Measurements from ENCODE around the gene SLC7A6OS.

SLC7A6OS gene

DNA sequence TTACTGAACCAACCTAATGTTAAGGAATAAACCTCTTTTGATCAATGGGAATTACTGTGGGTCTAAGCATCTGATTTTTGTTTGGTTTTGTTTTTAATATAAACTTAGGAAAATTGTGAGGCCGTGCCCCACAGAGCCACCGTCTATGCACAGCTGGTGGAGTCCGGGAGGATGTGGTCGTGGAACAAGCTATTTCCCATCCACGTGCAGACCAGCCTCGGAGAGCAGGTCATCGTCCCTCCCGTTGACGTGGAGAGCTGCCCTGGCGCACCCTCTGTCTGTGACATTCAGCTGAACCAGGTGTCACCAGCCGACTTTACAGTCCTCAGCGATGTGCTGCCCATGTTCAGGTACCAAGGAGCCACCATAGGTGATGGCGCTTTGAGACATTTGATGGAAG, 28.5 kb upstream of the SLC7A6OS start:
- Histone ChIP-seq H3K4me3 (replicated peaks; ENCODE audit: insufficient read depth, low read length) (no peak overlapping the region), H3K27ac (replicated peaks) (no peak overlapping the region), H3K27me3 (ENCODE audit: insufficient read depth, poor library complexity, severe bottlenecking) (no peaks in the 10 kb centered on the region)
- TF ChIP-seq GABPA (IDR thresholded peaks at IDR 0.05; ENCODE audit: low read depth) (no peak), POLR2AphosphoS5 (IDR thresholded peaks at IDR 0.05; ENCODE audit: low read depth) (no peak), SPI1 (IDR thresholded peaks at IDR 0.05; ENCODE audit: borderline replicate concordance, low read depth) (no peak)
- TF ChIP-seq, protein P1, sequence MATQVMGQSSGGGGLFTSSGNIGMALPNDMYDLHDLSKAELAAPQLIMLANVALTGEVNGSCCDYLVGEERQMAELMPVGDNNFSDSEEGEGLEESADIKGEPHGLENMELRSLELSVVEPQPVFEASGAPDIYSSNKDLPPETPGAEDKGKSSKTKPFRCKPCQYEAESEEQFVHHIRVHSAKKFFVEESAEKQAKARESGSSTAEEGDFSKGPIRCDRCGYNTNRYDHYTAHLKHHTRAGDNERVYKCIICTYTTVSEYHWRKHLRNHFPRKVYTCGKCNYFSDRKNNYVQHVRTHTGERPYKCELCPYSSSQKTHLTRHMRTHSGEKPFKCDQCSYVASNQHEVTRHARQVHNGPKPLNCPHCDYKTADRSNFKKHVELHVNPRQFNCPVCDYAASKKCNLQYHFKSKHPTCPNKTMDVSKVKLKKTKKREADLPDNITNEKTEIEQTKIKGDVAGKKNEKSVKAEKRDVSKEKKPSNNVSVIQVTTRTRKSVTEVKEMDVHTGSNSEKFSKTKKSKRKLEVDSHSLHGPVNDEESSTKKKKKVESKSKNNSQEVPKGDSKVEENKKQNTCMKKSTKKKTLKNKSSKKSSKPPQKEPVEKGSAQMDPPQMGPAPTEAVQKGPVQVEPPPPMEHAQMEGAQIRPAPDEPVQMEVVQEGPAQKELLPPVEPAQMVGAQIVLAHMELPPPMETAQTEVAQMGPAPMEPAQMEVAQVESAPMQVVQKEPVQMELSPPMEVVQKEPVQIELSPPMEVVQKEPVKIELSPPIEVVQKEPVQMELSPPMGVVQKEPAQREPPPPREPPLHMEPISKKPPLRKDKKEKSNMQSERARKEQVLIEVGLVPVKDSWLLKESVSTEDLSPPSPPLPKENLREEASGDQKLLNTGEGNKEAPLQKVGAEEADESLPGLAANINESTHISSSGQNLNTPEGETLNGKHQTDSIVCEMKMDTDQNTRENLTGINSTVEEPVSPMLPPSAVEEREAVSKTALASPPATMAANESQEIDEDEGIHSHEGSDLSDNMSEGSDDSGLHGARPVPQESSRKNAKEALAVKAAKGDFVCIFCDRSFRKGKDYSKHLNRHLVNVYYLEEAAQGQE (IDR thresholded peaks at IDR 0.05; ENCODE audit: insufficient replicate concordance, low read depth) = no peak
- TF ChIP-seq, protein P2, sequence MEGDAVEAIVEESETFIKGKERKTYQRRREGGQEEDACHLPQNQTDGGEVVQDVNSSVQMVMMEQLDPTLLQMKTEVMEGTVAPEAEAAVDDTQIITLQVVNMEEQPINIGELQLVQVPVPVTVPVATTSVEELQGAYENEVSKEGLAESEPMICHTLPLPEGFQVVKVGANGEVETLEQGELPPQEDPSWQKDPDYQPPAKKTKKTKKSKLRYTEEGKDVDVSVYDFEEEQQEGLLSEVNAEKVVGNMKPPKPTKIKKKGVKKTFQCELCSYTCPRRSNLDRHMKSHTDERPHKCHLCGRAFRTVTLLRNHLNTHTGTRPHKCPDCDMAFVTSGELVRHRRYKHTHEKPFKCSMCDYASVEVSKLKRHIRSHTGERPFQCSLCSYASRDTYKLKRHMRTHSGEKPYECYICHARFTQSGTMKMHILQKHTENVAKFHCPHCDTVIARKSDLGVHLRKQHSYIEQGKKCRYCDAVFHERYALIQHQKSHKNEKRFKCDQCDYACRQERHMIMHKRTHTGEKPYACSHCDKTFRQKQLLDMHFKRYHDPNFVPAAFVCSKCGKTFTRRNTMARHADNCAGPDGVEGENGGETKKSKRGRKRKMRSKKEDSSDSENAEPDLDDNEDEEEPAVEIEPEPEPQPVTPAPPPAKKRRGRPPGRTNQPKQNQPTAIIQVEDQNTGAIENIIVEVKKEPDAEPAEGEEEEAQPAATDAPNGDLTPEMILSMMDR (IDR thresholded peaks at IDR 0.05; ENCODE audit: insufficient read depth, low read length) = no peak
- DNase-seq (ENCODE audit: low read depth in 1 of 2, low spot score in 1 of 2) = no peak

DNA sequence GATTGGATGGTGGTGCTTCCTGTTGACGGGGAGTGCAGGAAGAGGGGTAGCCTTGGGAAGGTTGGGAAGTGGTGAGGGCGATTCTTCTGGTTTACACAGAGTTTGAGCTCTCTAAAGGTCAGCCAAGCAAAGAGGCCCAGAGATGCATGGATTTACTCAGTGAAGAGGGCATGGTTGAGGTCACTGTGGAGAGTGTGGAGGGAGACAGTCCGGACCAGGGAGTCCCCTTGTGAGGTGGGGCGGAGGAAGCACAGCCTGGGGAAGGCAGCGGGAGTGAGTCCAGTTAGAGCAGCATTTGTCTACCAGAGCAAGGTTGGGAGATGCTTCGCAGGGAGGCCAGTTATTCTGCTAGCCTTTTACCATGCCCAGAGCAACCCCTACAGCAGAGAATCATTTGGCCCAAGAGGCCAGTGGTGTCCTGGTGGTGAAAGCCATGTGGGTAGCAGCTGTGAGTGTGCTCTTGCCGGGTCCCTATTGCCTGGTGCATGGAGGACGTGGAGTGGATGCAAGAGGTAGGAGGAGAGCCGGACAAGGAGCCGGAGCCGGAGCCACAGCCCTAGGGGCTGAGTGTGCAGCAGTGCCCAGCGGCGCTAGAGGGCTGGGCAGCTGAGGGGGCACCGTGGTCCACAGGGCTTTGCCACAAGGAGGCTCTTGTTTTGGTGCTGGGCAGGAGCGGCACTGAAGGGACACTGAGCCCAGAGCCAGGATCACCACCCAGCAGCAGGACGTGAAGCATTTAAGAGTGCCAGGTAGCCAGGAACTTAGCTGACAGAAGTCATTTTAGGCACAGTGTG, 27.8 kb upstream of the SLC7A6OS start:
- H3K4me3 ChIP-seq (replicated peaks; ENCODE audit: insufficient read depth, low read length) = no peak overlapping the region

DNA sequence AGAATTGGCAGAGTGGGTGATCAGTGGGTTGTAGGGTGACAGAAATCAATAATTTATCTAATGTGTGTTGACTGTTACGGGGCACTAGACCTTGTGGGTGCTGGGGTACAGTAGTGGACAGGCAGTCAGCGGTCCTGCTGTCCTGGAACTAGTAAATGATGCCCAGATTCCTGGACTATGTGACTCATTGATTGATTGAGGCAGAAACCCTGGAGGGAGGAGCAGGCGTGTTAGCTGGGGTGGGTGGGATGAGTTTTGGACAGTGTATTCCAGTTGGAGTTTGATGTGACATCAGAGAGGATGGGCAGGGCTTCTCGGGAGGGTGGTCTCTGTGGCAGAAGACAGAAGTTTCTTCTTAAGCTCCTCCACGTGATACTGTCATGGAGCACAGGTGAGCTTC, 24.4 kb upstream of the SLC7A6OS start:
- H3K27me3 ChIP-seq (ENCODE audit: insufficient read depth, poor library complexity, severe bottlenecking) = no peaks in the 10 kb centered on the region
- H3K27ac ChIP-seq (replicated peaks) = no peak overlapping the region
- DNase-seq (ENCODE audit: low read depth in 1 of 2, low spot score in 1 of 2) = no peak
- H3K4me3 ChIP-seq (replicated peaks; ENCODE audit: insufficient read depth, low read length) = no peak overlapping the region
- TF ChIP-seq POLR2AphosphoS5 (IDR thresholded peaks at IDR 0.05; ENCODE audit: low read depth) (no peak), SPI1 (IDR thresholded peaks at IDR 0.05; ENCODE audit: borderline replicate concordance, low read depth) (no peak), GABPA (IDR thresholded peaks at IDR 0.05; ENCODE audit: low read depth) (no peak)
- TF ChIP-seq, protein P1 (IDR thresholded peaks at IDR 0.05; ENCODE audit: insufficient replicate concordance, low read depth) = no peak
- TF ChIP-seq, protein P2 (IDR thresholded peaks at IDR 0.05; ENCODE audit: insufficient read depth, low read length) = no peak

More for the DNA sequence above, 27.8 kb upstream of the SLC7A6OS start:
- TF ChIP-seq GABPA (IDR thresholded peaks at IDR 0.05; ENCODE audit: low read depth) = no peak
- TF ChIP-seq, protein P2 (IDR thresholded peaks at IDR 0.05; ENCODE audit: insufficient read depth, low read length) = no peak
- no peak for TF ChIP-seq POLR2AphosphoS5 (IDR thresholded peaks at IDR 0.05; ENCODE audit: low read depth)
- TF ChIP-seq, protein P1 (IDR thresholded peaks at IDR 0.05; ENCODE audit: insufficient replicate concordance, low read depth) = no peak
- TF ChIP-seq SPI1 (IDR thresholded peaks at IDR 0.05; ENCODE audit: borderline replicate concordance, low read depth) = no peak
- Histone ChIP-seq H3K27me3 (ENCODE audit: insufficient read depth, poor library complexity, severe bottlenecking) (no peaks in the 10 kb centered on the region), H3K27ac (replicated peaks) (no peak overlapping the region)
- no peak for DNase-seq (ENCODE audit: low read depth in 1 of 2, low spot score in 1 of 2)
